Adrenal gland (tissue), 5 donors: ENCODE data around the gene SLC22A16.

Source experiments
- POLR2A ChIP-seq, 2 donors: fragments of 450-650 bp; IDR thresholded peaks; one replicate each; pipeline ENCODE4 v1.6.1; 2017; ENCODE audit warnings: antibody characterized with exemption in 2 of 2, mild to moderate bottlenecking in 2 of 2, moderate library complexity in 1 of 2
- TF ChIP-seq, protein P1 (sequence below), 6 experiments: fragments of 450-650 bp in 4 of 6; fragments of 200-600 bp in 2 of 6; sonication (generic) in 1 of 6; IDR thresholded peaks; 1 replicate in 5 of 6; 2 replicates in 1 of 6; pipeline versions ENCODE4 v1.5.1 to v1.8.0; 2016 to 2021; ENCODE audit warnings: antibody characterized with exemption in 6 of 6, mild to moderate bottlenecking in 2 of 6, moderate library complexity in 1 of 6
- donor health status: DM: no; HTN: no; CAD: no.

- TF ChIP-seq, protein P1, sequence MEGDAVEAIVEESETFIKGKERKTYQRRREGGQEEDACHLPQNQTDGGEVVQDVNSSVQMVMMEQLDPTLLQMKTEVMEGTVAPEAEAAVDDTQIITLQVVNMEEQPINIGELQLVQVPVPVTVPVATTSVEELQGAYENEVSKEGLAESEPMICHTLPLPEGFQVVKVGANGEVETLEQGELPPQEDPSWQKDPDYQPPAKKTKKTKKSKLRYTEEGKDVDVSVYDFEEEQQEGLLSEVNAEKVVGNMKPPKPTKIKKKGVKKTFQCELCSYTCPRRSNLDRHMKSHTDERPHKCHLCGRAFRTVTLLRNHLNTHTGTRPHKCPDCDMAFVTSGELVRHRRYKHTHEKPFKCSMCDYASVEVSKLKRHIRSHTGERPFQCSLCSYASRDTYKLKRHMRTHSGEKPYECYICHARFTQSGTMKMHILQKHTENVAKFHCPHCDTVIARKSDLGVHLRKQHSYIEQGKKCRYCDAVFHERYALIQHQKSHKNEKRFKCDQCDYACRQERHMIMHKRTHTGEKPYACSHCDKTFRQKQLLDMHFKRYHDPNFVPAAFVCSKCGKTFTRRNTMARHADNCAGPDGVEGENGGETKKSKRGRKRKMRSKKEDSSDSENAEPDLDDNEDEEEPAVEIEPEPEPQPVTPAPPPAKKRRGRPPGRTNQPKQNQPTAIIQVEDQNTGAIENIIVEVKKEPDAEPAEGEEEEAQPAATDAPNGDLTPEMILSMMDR (IDR thresholded peaks at IDR 0.05), result no peak
- TF ChIP-seq POLR2A (IDR thresholded peaks at IDR 0.05), result no peak
These were observed 57.8 kb downstream of the SLC22A16 start for GRCh38 chr6:110418594-110418993.
